HUES48 (cell line): Measurements from ENCODE around the gene ID2.

Experiments used
- H3K27ac ChIP-seq: one replicate; pipeline ENCODE4 v1.7.0; 2013; ENCODE audit warnings: low read depth, low read length, inconsistent platforms
- H3K27me3 ChIP-seq: 2 replicates; pipeline ENCODE4 v1.6.1; 2013; ENCODE audit warnings: mild to moderate bottlenecking, low read length; ENCODE audit not compliant: control insufficient read depth, insufficient read depth
- H3K36me3 ChIP-seq: 2 replicates; pipeline ENCODE4 v1.6.1; 2013; ENCODE audit warnings: low read length; ENCODE audit not compliant: control insufficient read depth, insufficient read depth
- H3K4me1 ChIP-seq: 2 replicates; pipeline ENCODE4 v1.6.1; 2013; ENCODE audit warnings: mild to moderate bottlenecking, low read length; ENCODE audit not compliant: control insufficient read depth, insufficient read depth
- H3K4me3 ChIP-seq: 2 replicates; pipeline ENCODE4 v1.5.1; 2013; ENCODE audit warnings: mild to moderate bottlenecking, low read depth, low read length
- H3K9ac ChIP-seq: 2 replicates; pipeline ENCODE4 v1.6.1; 2013; ENCODE audit warnings: mild to moderate bottlenecking, low read depth, low read length, moderate library complexity
- H3K9me3 ChIP-seq: 2 replicates; pipeline ENCODE4 v1.6.1; 2013; ENCODE audit warnings: low read length; ENCODE audit not compliant: control insufficient read depth, insufficient read depth

The ID2 gene

GRCh38 chr2:8671176-8671575 is 10.7 kb upstream of the ID2 start:
- Histone ChIP-seq H3K9me3 (0 out of 2 replicates have a peak, but pooled peaks cover 4% of the 10 kb centered on the region), H3K27me3 (peaks cover 29% of the 10 kb centered on the region), H3K4me3 (no peak overlapping the region), H3K36me3 (no peaks in the 10 kb centered on the region), H3K4me1 (peaks cover 8% of the 10 kb centered on the region; the same call in 1 of the 2 replicates), H3K9ac (no peak overlapping the region), H3K27ac (no peak overlapping the region)

- Histone ChIP-seq H3K36me3 (no peaks in the 10 kb centered on the region), H3K27ac (no peak overlapping the region), H3K9ac (no peak overlapping the region), H3K4me1 (peaks cover 9% of the 10 kb centered on the region; the same call in 1 of the 2 replicates), H3K4me3 (no peak overlapping the region), H3K9me3 (0 out of 2 replicates have a peak, but pooled peaks cover 4% of the 10 kb centered on the region), H3K27me3 (peaks cover 35% of the 10 kb centered on the region)
Measured at GRCh38 chr2:8671802-8672201, 10.1 kb upstream of the ID2 start.

GRCh38 chr2:8672940-8673339 is 8.9 kb upstream of the ID2 start:
- H3K27ac ChIP-seq, result no peak overlapping the region

GRCh38 chr2:8673381-8673780 is 8.5 kb upstream of the ID2 start:
- no peaks in the 10 kb centered on the region for H3K36me3 ChIP-seq
- peaks cover 17% of the 10 kb centered on the region for H3K4me1 ChIP-seq
- no peak overlapping the region for H3K27ac ChIP-seq
- H3K27me3 ChIP-seq, result peaks cover 46% of the 10 kb centered on the region
- no peak overlapping the region for H3K9ac ChIP-seq
- no peak overlapping the region for H3K4me3 ChIP-seq
- H3K9me3 ChIP-seq, result 0 out of 2 replicates have a peak, but pooled peaks cover 4% of the 10 kb centered on the region

More at GRCh38 chr2:8672940-8673339, 8.9 kb upstream of the ID2 start:
- H3K9me3 ChIP-seq, result 0 out of 2 replicates have a peak, but pooled peaks cover 4% of the 10 kb centered on the region
- no peak overlapping the region for H3K4me3 ChIP-seq
- H3K9ac ChIP-seq, result no peak overlapping the region
- H3K27me3 ChIP-seq, result peaks cover 46% of the 10 kb centered on the region
- H3K4me1 ChIP-seq, result peaks cover 17% of the 10 kb centered on the region
- H3K36me3 ChIP-seq, result no peaks in the 10 kb centered on the region

- H3K36me3 ChIP-seq, result no peaks in the 10 kb centered on the region
- 0 out of 2 replicates have a peak, but pooled peaks cover 4% of the 10 kb centered on the region for H3K9me3 ChIP-seq
- peaks cover 51% of the 10 kb centered on the region for H3K27me3 ChIP-seq
- H3K4me1 ChIP-seq, result peaks cover 19% of the 10 kb centered on the region
- H3K27ac ChIP-seq, result no peak overlapping the region
- H3K9ac ChIP-seq, result no peak overlapping the region
- no peak overlapping the region for H3K4me3 ChIP-seq
Measured at GRCh38 chr2:8674420-8675009, 7.3 kb upstream of the ID2 start.

GRCh38 chr2:8675543-8675942 is 6.3 kb upstream of the ID2 start:
- Histone ChIP-seq H3K27ac (no peak overlapping the region), H3K9ac (no peak overlapping the region), H3K27me3 (peaks cover 57% of the 10 kb centered on the region), H3K4me3 (peak overlapping the region; percentile 53; the same call in 1 of the 2 replicates), H3K36me3 (no peaks in the 10 kb centered on the region), H3K4me1 (peaks cover 30% of the 10 kb centered on the region), H3K9me3 (0 out of 2 replicates have a peak, but pooled peaks cover 4% of the 10 kb centered on the region)

GRCh38 chr2:8676191-8676920 is 5.5 kb upstream of the ID2 start:
- H3K27me3 ChIP-seq, result peaks cover 57% of the 10 kb centered on the region
- H3K27ac ChIP-seq, result peak overlapping the region; percentile 96
- H3K36me3 ChIP-seq, result no peaks in the 10 kb centered on the region
- 0 out of 2 replicates have a peak, but pooled peaks cover 4% of the 10 kb centered on the region for H3K9me3 ChIP-seq
- peak overlapping the region; percentile 8; the same call in 1 of the 2 replicates for H3K9ac ChIP-seq
- H3K4me3 ChIP-seq, result peak overlapping the region; percentile 53
- peaks cover 34% of the 10 kb centered on the region for H3K4me1 ChIP-seq

- Histone ChIP-seq H3K9ac (peak overlapping the region; percentile 8), H3K27ac (peak overlapping the region; percentile 96), H3K9me3 (0 out of 2 replicates have a peak, but pooled peaks cover 4% of the 10 kb centered on the region), H3K36me3 (no peaks in the 10 kb centered on the region), H3K4me3 (peak overlapping the region; percentile 53), H3K4me1 (peaks cover 34% of the 10 kb centered on the region), H3K27me3 (peaks cover 57% of the 10 kb centered on the region)
Measured at GRCh38 chr2:8676921-8677645, 4.8 kb upstream of the ID2 start.

- peaks cover 34% of the 10 kb centered on the region for H3K4me1 ChIP-seq
- 0 out of 2 replicates have a peak, but pooled peaks cover 4% of the 10 kb centered on the region for H3K9me3 ChIP-seq
- H3K4me3 ChIP-seq, result peak overlapping the region; percentile 53
- H3K9ac ChIP-seq, result peak overlapping the region; percentile 66
- peaks cover 62% of the 10 kb centered on the region for H3K27me3 ChIP-seq
- no peaks in the 10 kb centered on the region for H3K36me3 ChIP-seq
- H3K27ac ChIP-seq, result peak overlapping the region; percentile 96
Measured at GRCh38 chr2:8677646-8678592, 3.9 kb upstream of the ID2 start.
